PFSK-1 (cell line): ENCODE measurements around the gene IL3.

Experiments used
- POLR2AphosphoS5 ChIP-seq: IDR thresholded peaks from 2 replicates; pipeline ENCODE4 v1.6.1; 2012; ENCODE audit warnings: low read depth, mild to moderate bottlenecking, control low read depth, low read length, moderate library complexity
- TAF1 ChIP-seq: IDR thresholded peaks from 2 replicates; pipeline ENCODE4 v1.6.1; 2012; ENCODE audit warnings: low read length, control low read depth, borderline replicate concordance; ENCODE audit not compliant: insufficient read depth

DNA sequence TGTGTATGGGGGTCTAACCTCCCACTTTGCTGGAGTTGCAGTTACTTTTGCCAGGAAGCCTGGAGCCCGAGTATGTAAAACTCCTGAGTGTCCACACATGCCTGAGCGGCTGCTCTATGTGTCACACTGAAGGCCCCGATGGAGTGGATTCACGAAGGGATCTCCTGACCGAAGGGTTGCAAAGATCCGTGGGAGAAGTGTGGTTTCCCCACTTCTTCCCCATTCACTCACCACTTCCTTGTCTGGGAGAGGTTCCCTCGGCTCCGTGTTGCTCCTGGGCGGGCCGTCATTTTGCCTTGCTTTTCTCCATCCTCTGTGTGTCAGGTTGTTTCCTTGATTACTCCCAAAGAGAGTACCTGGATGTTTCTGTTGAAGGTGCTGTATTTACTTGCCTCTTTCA is 16.2 kb upstream of the IL3 start:
- TF ChIP-seq POLR2AphosphoS5 (no peak), TAF1 (no peak)
